Measurements from ENCODE around the gene TMIE.

- TF ChIP-seq EP300 (IDR thresholded peaks at IDR 0.05; ENCODE audit: low read length) (no peak), BHLHE40 (IDR thresholded peaks at IDR 0.05; ENCODE audit: low read length) (no peak), POLR2A (conservative IDR thresholded peaks at IDR 0.05) (no peak), NONO (IDR thresholded peaks at IDR 0.05; ENCODE audit: low read depth in 2 of 2, low read length in 1 of 2) (no peak), JUN (IDR thresholded peaks at IDR 0.05; ENCODE audit: borderline replicate concordance, low read depth, low read length) (no peak), JUN (CRISPR knock-in tag; IDR thresholded peaks at IDR 0.05; ENCODE audit: borderline replicate concordance) (no peak), HINFP (tag; conservative IDR thresholded peaks at IDR 0.05; ENCODE audit: low read depth) (no peak), PHB2 (IDR thresholded peaks at IDR 0.05; ENCODE audit: low read depth) (no peak), HDAC6 (IDR thresholded peaks at IDR 0.05; ENCODE audit: low read depth, low read length) (no peak), FOXK1 (CRISPR knock-in tag; IDR thresholded peaks at IDR 0.05; ENCODE audit: borderline replicate concordance) (no peak), SMC3 (conservative IDR thresholded peaks at IDR 0.05; ENCODE audit: insufficient read depth, low read depth, low read length) (no peak), ZBTB34 (CRISPR knock-in tag; IDR thresholded peaks at IDR 0.05) (no peak)
Measured at GRCh38 chr3:46714728-46715506, 13.7 kb downstream of the TMIE start.

Measured in K562 (cell line).